HepG2 (cell line): ENCODE data around the gene ZNRF3. TPM values are rescaled to one million over a fixed set of nuclear protein-coding genes. Genes with fewer than 3 reads are reported as not detected.

Experiments used
- AFF4 ChIP-seq: sonication (generic); formaldehyde crosslinking; IDR thresholded peaks from 2 replicates; pipeline ENCODE4 v1.4.0; 2020; ENCODE audit warnings: missing genetic modification reagents
- ARID4A ChIP-seq: sonication (generic); formaldehyde crosslinking; IDR thresholded peaks from 2 replicates; pipeline ENCODE4 v1.5.0; 2020; ENCODE audit warnings: mild to moderate bottlenecking, missing genetic modification reagents, borderline replicate concordance
- HOXA7 ChIP-seq: sonication (generic); formaldehyde crosslinking; IDR thresholded peaks from 2 replicates; pipeline ENCODE4 v1.8.1; 2022; ENCODE audit warnings: mild to moderate bottlenecking, missing genetic modification reagents, moderate library complexity
- PATZ1 ChIP-seq: sonication (generic); formaldehyde crosslinking; IDR thresholded peaks from 2 replicates; pipeline ENCODE4 v1.4.0; 2020; ENCODE audit warnings: missing genetic modification reagents
- PHF21A ChIP-seq: sonication (generic); formaldehyde crosslinking; IDR thresholded peaks from 2 replicates; pipeline ENCODE4 v1.5.0; 2020; ENCODE audit warnings: mild to moderate bottlenecking, missing genetic modification reagents
- SRSF1 ChIP-seq: fragments of 200-400 bp; formaldehyde crosslinking; optimal IDR thresholded peaks from 2 replicates; pipeline ENCODE3; 2017; ENCODE audit warnings: mild to moderate bottlenecking, low read depth, low read length, moderate library complexity
- THAP7 ChIP-seq: sonication (generic); formaldehyde crosslinking; IDR thresholded peaks from 2 replicates; pipeline ENCODE4 v1.8.1; 2023; ENCODE audit warnings: mild to moderate bottlenecking, missing genetic modification reagents
- ZNF501 ChIP-seq: sonication (generic); formaldehyde crosslinking; IDR thresholded peaks from 2 replicates; pipeline ENCODE4 v1.5.1; 2020; ENCODE audit warnings: mild to moderate bottlenecking, moderate library complexity, missing genetic modification reagents
- ZNF639 ChIP-seq: conservative IDR thresholded peaks from 2 replicates; pipeline ENCODE4 v1.6.1; 2018; ENCODE audit warnings: missing genetic modification reagents
- ZNF747 ChIP-seq: sonication (generic); formaldehyde crosslinking; IDR thresholded peaks from 2 replicates; pipeline ENCODE4 v1.8.1; 2023; ENCODE audit warnings: missing genetic modification reagents, mild to moderate bottlenecking, borderline replicate concordance
- ZNF770 ChIP-seq: sonication (generic); formaldehyde crosslinking; IDR thresholded peaks from 2 replicates; pipeline ENCODE4 v1.5.0; 2020; ENCODE audit warnings: mild to moderate bottlenecking, missing genetic modification reagents
- ZNF883 ChIP-seq: sonication (generic); formaldehyde crosslinking; IDR thresholded peaks from 2 replicates; pipeline ENCODE4 v1.5.1; 2020; ENCODE audit warnings: mild to moderate bottlenecking, missing genetic modification reagents; ENCODE audit errors: not compliant biosample characterization
- polyA plus RNA-seq, 8 experiments: library from polyadenylated mRNA; depleted of rRNA in 3 of 8; stranded (reverse) in 7 of 8; unstranded in 1 of 8; fragments of >200 nt; fragmentation: Illumina TruSeq in 4 of 8; extraction: Trizol in 4 of 8; gene quantifications; 2 replicates each; pipeline versions ENCODE4 v1.2.1 to v1.2.3, GENCODE V29; 2011 to 2016; ENCODE audit warnings: low read depth in 4 of 8, missing spikeins in 1 of 8, mixed read lengths in 1 of 8; ENCODE audit not compliant: insufficient read depth in 1 of 8
- total RNA-seq, 5 experiments: library from RNA; depleted of rRNA; stranded (reverse); fragments of >200 nt; fragmentation: Illumina TruSeq; extraction: Trizol; gene quantifications; 2 replicates each; pipeline ENCODE4 v1.2.3, GENCODE V29; 2016; ENCODE audit warnings: low read depth in 1 of 5

ZNRF3 gene
- total and polyA plus RNA-seq, 2 of the 13 experiments (the other 11 are each of a cell fraction or from before 2014, with no cell fraction given) = 20.3 to 36.7 TPM

GRCh38 chr22:28923826-28924732 lies 40.7 kb downstream of the ZNRF3 start (continued):
- TF ChIP-seq ZNF639 (CRISPR knock-in tag) = no peak
- peak; percentile 92 for TF ChIP-seq PATZ1 (CRISPR knock-in tag)
- no peak for TF ChIP-seq ZNF883 (CRISPR knock-in tag)
- peak; percentile 53; the same call in 1 of the 2 replicates for TF ChIP-seq ZNF747
- no peak for TF ChIP-seq AFF4 (CRISPR knock-in tag)
- TF ChIP-seq HOXA7 (CRISPR knock-in tag) = no peak
- TF ChIP-seq SRSF1 = no peak
- TF ChIP-seq ZNF770 (CRISPR knock-in tag) = 0 out of 2 replicates have a peak, but pooled peaks have one; percentile 27
- TF ChIP-seq ARID4A = peak; percentile 80; the same call in 1 of the 2 replicates
- peak; percentile 99 for TF ChIP-seq PHF21A (CRISPR knock-in tag)
- 0 out of 2 replicates have a peak, but pooled peaks have one; percentile 29 for TF ChIP-seq THAP7 (CRISPR knock-in tag)
- peak; percentile 61 for TF ChIP-seq ZNF501 (CRISPR knock-in tag)
